Tibial artery (tissue), 4 donors: ENCODE measurements around the gene KRTAP4-4.

Experiments
- DNase-seq, 2 donors: peaks; one replicate each; pipeline ENCODE4 v3.0.0-alpha.2; 2019
- H3K27ac ChIP-seq, 2 donors: fragments of 200-600 bp; sonication (generic) in 1 of 2; 1 replicate in 1 of 2; 2 replicates in 1 of 2; pipeline ENCODE4 v1.5.1; 2018 to 2019; ENCODE audit warnings: mild to moderate bottlenecking in 1 of 2
- H3K27me3 ChIP-seq, 2 donors: fragments of 200-600 bp; sonication (generic) in 1 of 2; one replicate each; pipeline versions ENCODE4 v1.5.1 to v1.6.0; 2016 to 2019
- H3K36me3 ChIP-seq, 3 donors: fragments of 200-600 bp; sonication (generic) in 2 of 3; one replicate each; pipeline ENCODE4 v1.5.1; 2016 to 2019; ENCODE audit warnings: mild to moderate bottlenecking in 2 of 3
- H3K4me1 ChIP-seq, 4 donors: fragments of 200-600 bp; sonication (generic) in 2 of 4; 1 replicate in 3 of 4; 2 replicates in 1 of 4; pipeline ENCODE4 v1.5.1; 2016 to 2019
- H3K4me3 ChIP-seq, 2 donors: fragments of 200-600 bp; sonication (generic) in 1 of 2; 1 replicate in 1 of 2; 2 replicates in 1 of 2; pipeline ENCODE4 v1.5.1; 2018 to 2019; ENCODE audit warnings: mild to moderate bottlenecking in 2 of 2
- H3K9me3 ChIP-seq, 3 donors: fragments of 200-600 bp; sonication (generic) in 1 of 3; one replicate each; pipeline ENCODE4 v1.5.1; 2016 to 2019
- intact Hi-C: fragments of 100-400 bp; cut with DNase I; formaldehyde crosslinking; loops from one replicate; pipeline ENCODE4 v1.15.0; 2023; ENCODE audit warnings: low total_unique reads
- TF ChIP-seq, protein P1 (sequence below), 2 experiments: fragments of 200-600 bp in 1 of 2; fragments of 450-650 bp in 1 of 2; IDR thresholded peaks; one replicate each; pipeline ENCODE4 v1.5.1; 2017 to 2019; ENCODE audit warnings: antibody characterized with exemption in 2 of 2, mild to moderate bottlenecking in 1 of 2, moderate library complexity in 1 of 2

The KRTAP4-4 gene

DNA sequence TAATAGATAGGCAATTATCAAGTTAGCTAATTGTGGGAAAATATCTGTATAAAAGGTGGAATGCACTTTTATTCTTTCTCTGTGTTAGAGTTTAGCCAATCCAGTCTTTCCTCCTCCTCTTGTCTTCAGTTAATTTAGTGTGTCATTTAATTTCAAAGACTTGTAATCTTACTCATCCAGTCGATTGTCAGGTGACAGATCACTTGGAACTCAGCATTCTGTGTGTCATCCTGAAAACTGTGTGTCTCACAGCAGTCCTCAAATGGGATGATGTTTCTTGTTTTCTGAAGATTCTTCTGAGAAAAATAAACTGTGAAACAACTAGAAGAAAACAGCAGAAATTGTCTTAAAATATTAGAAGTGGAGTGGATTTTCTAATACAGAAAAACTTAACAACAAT is 24.5 kb upstream of the KRTAP4-4 start:
- H3K27me3 ChIP-seq: peaks cover 0 to 12% of the 10 kb centered on the region in 2 donors

DNA sequence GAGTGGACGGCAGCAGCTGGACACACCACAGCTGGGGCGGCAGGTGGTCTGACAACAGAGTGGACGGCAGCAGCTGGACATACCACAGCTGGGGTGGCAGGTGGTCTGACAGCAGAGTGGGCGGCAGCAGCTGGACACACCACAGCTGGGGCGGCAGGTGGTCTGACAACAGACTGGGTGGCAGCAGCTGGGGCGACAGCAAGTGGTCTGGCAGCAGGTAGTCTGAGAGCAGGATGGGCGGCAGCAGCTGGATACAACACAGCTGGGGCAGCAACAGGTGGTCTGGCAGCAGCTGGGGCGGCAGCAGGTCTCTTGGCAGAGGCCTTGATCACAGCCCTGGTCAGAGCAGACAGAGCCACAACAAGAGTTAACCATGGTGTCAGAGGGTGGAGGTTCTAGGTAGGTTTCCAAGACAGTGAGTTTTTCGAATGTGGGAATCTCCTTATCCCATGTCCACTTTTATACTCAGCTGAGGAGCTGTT is 24.0 kb upstream of the KRTAP4-4 start, which contains the start of gene KRTAP4-1:
Gene KRTAP4-1 (minus strand): TSS at position 432 of the 482 bp plus-strand sequence. CDS start 57 bp downstream, at position 375.
- TF ChIP-seq, protein P1, sequence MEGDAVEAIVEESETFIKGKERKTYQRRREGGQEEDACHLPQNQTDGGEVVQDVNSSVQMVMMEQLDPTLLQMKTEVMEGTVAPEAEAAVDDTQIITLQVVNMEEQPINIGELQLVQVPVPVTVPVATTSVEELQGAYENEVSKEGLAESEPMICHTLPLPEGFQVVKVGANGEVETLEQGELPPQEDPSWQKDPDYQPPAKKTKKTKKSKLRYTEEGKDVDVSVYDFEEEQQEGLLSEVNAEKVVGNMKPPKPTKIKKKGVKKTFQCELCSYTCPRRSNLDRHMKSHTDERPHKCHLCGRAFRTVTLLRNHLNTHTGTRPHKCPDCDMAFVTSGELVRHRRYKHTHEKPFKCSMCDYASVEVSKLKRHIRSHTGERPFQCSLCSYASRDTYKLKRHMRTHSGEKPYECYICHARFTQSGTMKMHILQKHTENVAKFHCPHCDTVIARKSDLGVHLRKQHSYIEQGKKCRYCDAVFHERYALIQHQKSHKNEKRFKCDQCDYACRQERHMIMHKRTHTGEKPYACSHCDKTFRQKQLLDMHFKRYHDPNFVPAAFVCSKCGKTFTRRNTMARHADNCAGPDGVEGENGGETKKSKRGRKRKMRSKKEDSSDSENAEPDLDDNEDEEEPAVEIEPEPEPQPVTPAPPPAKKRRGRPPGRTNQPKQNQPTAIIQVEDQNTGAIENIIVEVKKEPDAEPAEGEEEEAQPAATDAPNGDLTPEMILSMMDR (IDR thresholded peaks at IDR 0.05): no peak
- Histone ChIP-seq H3K36me3 (no peaks in the 10 kb centered on the region), H3K4me3 (no peak within 1 kb of the TSS), H3K4me1 (no peaks in the 10 kb centered on the region), H3K27me3 (peaks cover 0 to 10% of the 10 kb centered on the region in 2 donors), H3K27ac (no peak within 1 kb of the TSS), H3K9me3 (no peaks in the 10 kb centered on the region)
- intact Hi-C loops: no loop called here
- no peak for DNase-seq

More for the DNA sequence above, 24.5 kb upstream of the KRTAP4-4 start:
- Histone ChIP-seq H3K4me1 (no peaks in the 10 kb centered on the region), H3K9me3 (no peaks in the 10 kb centered on the region), H3K36me3 (no peaks in the 10 kb centered on the region), H3K27ac (no peak overlapping the region), H3K4me3 (no peak overlapping the region)
- no peak for DNase-seq
- TF ChIP-seq, protein P1 (IDR thresholded peaks at IDR 0.05): no peak
- intact Hi-C loops: no loop called here

DNA sequence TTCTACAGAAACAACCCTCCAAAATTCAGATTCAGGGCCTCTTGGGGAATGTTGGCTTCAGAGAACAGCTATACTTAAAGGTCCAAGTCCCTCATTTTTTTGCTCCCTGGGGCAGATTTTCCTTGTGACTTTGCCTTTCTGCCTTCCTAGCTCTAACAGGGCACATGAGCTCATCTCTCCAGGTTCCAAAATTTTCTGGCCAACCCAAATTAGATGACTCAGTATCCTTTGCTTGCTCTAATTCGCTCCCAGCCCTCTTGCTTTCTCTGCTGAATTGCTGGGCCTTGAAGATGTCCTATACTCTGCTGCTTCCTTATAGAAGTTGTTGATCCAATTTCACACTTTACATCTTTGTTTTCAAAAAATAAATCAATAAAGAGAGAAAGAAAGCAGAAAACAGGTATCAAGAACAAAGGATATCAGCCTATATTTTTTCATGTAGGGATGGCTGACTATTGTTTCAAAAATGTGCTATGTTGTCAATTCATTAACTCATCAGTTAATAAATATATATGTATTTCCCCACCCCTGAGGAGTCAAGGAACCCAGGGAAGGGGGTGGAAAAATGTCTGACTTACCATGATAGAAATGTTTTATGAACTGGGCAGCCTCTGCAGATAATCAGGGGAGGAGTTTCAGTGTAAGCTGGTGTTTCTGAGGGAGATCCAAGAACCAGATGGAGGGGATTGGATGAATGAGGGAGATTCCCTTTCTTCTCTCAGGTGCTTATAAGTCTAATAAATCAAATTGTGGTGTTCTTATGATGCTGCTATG is 18.5 kb upstream of the KRTAP4-4 start:
- TF ChIP-seq, protein P1 (IDR thresholded peaks at IDR 0.05): no peak
- intact Hi-C loops: no loop called here
- Histone ChIP-seq H3K9me3 (no peaks in the 10 kb centered on the region), H3K27me3 (no peaks in the 10 kb centered on the region), H3K27ac (no peak overlapping the region), H3K4me1 (no peaks in the 10 kb centered on the region), H3K36me3 (no peaks in the 10 kb centered on the region), H3K4me3 (no peak overlapping the region)
- DNase-seq: no peak

DNA sequence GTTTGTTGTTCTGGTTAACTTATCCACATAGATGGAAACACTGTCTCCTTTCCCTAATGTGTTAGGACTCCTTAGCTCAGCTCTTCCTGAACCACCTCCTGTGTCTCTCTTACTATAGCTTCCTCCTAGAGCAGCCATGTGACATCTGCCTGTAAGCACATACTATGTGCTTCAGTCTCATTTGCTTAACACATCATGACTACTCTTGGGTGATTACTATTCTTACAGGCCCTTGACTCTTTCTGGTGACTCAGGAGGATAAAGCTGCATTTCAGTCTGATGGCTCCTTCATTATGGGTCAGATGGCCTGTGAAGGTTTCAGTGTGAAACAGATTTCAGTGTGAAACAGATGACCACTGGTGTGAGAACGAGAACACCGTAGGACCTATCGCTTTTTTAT is 17.8 kb upstream of the KRTAP4-4 start:
- Histone ChIP-seq H3K36me3 (no peaks in the 10 kb centered on the region), H3K27me3 (no peaks in the 10 kb centered on the region), H3K4me3 (no peak overlapping the region), H3K27ac (no peak overlapping the region), H3K9me3 (no peaks in the 10 kb centered on the region), H3K4me1 (no peaks in the 10 kb centered on the region)
- intact Hi-C loops: no loop called here
- TF ChIP-seq, protein P1 (IDR thresholded peaks at IDR 0.05): no peak
- no peak for DNase-seq

DNA sequence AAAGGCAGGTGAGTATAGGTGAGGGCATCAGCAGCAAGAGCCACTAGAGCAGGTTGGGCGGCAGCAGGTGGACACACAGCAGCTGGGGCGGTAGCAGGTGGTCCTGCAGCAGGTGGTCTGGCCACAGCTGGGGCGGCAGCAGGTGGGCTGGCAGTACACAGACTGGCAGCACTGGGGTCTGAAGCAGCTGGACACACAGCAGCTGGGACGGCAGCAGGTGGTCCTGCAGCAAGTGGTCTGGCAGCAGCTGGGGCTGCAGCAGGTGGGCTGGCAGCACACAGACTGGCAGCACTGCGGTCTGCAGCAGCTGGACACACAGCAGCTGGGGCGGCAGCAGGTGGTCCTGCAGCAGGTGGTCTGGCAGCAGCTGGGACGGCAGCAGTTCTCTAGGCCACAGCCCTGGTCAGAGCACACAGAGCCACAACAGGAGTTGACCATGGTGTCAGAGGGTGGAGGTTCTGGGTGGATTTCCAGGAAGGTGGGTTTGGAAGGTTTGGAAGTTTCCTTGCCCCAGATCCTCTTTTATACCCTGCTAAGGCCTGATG is 17.3 kb upstream of the KRTAP4-4 start, which contains the start of gene KRTAP4-2:
Gene KRTAP4-2 (minus strand): TSS at position 495 of the 545 bp plus-strand sequence. CDS start 57 bp downstream, at position 438.
- Histone ChIP-seq H3K9me3 (no peaks in the 10 kb centered on the region), H3K36me3 (no peaks in the 10 kb centered on the region), H3K27ac (no peak within 1 kb of the TSS), H3K27me3 (no peaks in the 10 kb centered on the region), H3K4me3 (no peak within 1 kb of the TSS), H3K4me1 (no peaks in the 10 kb centered on the region)
- TF ChIP-seq, protein P1 (IDR thresholded peaks at IDR 0.05): no peak
- intact Hi-C loops: no loop called here
- DNase-seq: no peak
